Neural progenitor cell (in vitro differentiated cells): Measurements from ENCODE around the gene PTPRR. TPM values are rescaled to one million over a fixed set of nuclear protein-coding genes. Genes with fewer than 3 reads are reported as not detected.

ENCODE experiments used
- DNase-seq: peaks from one replicate; pipeline ENCODE4 v3.0.0-alpha.2; 2016; ENCODE audit warnings: low spot score
- H2AFZ ChIP-seq: fragments of 200-600 bp; sonication (generic); replicated peaks from 2 replicates; pipeline ENCODE4 v1.6.1; 2016; ENCODE audit warnings: antibody characterized with exemption
- H3F3A ChIP-seq: fragments of 200-600 bp; sonication (generic); 2 replicates; pipeline ENCODE4 v1.6.1; 2016; ENCODE audit warnings: antibody characterized with exemption, low read depth
- H3K27ac ChIP-seq: fragments of 200-600 bp; sonication (generic); 2 replicates; pipeline ENCODE4 v1.5.1; 2016; ENCODE audit warnings: mild to moderate bottlenecking
- H3K27me3 ChIP-seq: fragments of 200-600 bp; sonication (generic); 2 replicates; pipeline ENCODE4 v1.6.1; 2016; ENCODE audit warnings: mild to moderate bottlenecking, moderate library complexity
- H3K36me3 ChIP-seq: fragments of 200-600 bp; sonication (generic); 2 replicates; pipeline ENCODE4 v1.5.1; 2016
- H3K4me1 ChIP-seq: fragments of 200-600 bp; sonication (generic); 2 replicates; pipeline ENCODE4 v1.6.1; 2016; ENCODE audit warnings: mixed run types
- H3K4me2 ChIP-seq: fragments of 200-600 bp; sonication (generic); 2 replicates; pipeline ENCODE4 v1.6.1; 2016
- H3K4me3 ChIP-seq: fragments of 200-600 bp; sonication (generic); 2 replicates; pipeline ENCODE4 v1.5.1; 2016
- H3K79me2 ChIP-seq: fragments of 200-600 bp; sonication (generic); 2 replicates; pipeline ENCODE4 v1.6.1; 2016; ENCODE audit warnings: low read depth
- H3K9ac ChIP-seq: fragments of 200-600 bp; sonication (generic); 2 replicates; pipeline ENCODE4 v1.6.1; 2016
- H3K9me3 ChIP-seq: fragments of 200-600 bp; sonication (generic); 2 replicates; pipeline ENCODE4 v1.5.1; 2016; ENCODE audit warnings: low read depth
- H4K20me1 ChIP-seq: fragments of 200-600 bp; sonication (generic); 2 replicates; pipeline ENCODE4 v1.6.1; 2016; ENCODE audit warnings: low read depth
- H3K27ac Mint-ChIP-seq: 3 replicates; pipeline ENCODE4 v1.8.0; 2021; ENCODE audit warnings: mixed read lengths
- H3K27me3 Mint-ChIP-seq: 2 replicates; pipeline ENCODE4 v1.8.0; 2022; ENCODE audit warnings: low read depth, mild to moderate bottlenecking, inconsistent platforms, moderate library complexity, mixed read lengths; ENCODE audit not compliant: insufficient read depth
- H3K36me3 Mint-ChIP-seq: 3 replicates; pipeline ENCODE4 v1.8.0; 2021; ENCODE audit warnings: mixed read lengths
- H3K4me1 Mint-ChIP-seq: 3 replicates; pipeline ENCODE4 v1.8.0; 2021; ENCODE audit warnings: mixed read lengths
- H3K4me3 Mint-ChIP-seq: 3 replicates; pipeline ENCODE4 v1.8.0; 2021; ENCODE audit warnings: mild to moderate bottlenecking, moderate library complexity, mixed read lengths
- H3K9me3 Mint-ChIP-seq: 3 replicates; pipeline ENCODE4 v1.8.0; 2020; ENCODE audit warnings: mixed read lengths
- EZH2 ChIP-seq: fragments of 200-600 bp; sonication (generic); IDR thresholded peaks from 2 replicates; pipeline ENCODE4 v1.6.1; 2017; ENCODE audit warnings: antibody characterized with exemption, mild to moderate bottlenecking, moderate library complexity
- EZH2phosphoT487 ChIP-seq: fragments of 200-600 bp; sonication (generic); IDR thresholded peaks from 2 replicates; pipeline ENCODE4 v1.6.1; 2017; ENCODE audit warnings: antibody characterized with exemption
- total RNA-seq: library from RNA; depleted of rRNA; stranded (reverse); fragments of >200 nt; gene quantifications from 2 replicates; pipeline ENCODE4 v1.2.3, GENCODE V29; 2015; ENCODE audit warnings: low replicate concordance
- TF ChIP-seq, protein P1 (sequence below): fragments of 200-600 bp; sonication (generic); IDR thresholded peaks from 2 replicates; pipeline ENCODE4 v1.5.1; 2017; ENCODE audit warnings: antibody characterized with exemption, mild to moderate bottlenecking

PTPRR gene
- total RNA-seq, 1 donor from 2014 or later, result not detected

- no peaks in the 10 kb centered on the region for H3K9me3 Mint-ChIP-seq
- no peak for DNase-seq
- H3K36me3 Mint-ChIP-seq, result no peaks in the 10 kb centered on the region
- peaks cover 18% of the 10 kb centered on the region for H3K4me1 Mint-ChIP-seq
- Histone ChIP-seq H3K79me2 (no peaks in the 10 kb centered on the region), H3K4me3 (no peak overlapping the region), H3F3A (peaks cover 8% of the 10 kb centered on the region), H3K4me2 (no peak overlapping the region), H3K4me1 (peaks cover 11% of the 10 kb centered on the region), H3K27me3 (peaks cover 42% of the 10 kb centered on the region), H3K9ac (no peak overlapping the region), H3K27ac (no peak overlapping the region), H3K9me3 (no peaks in the 10 kb centered on the region), H2AFZ (no peak overlapping the region), H3K36me3 (no peaks in the 10 kb centered on the region), H4K20me1 (peaks cover 9% of the 10 kb centered on the region)
- H3K27me3 Mint-ChIP-seq, result peaks cover 7% of the 10 kb centered on the region
- TF ChIP-seq EZH2 (no peak), EZH2phosphoT487 (no peak)
- TF ChIP-seq, protein P1, sequence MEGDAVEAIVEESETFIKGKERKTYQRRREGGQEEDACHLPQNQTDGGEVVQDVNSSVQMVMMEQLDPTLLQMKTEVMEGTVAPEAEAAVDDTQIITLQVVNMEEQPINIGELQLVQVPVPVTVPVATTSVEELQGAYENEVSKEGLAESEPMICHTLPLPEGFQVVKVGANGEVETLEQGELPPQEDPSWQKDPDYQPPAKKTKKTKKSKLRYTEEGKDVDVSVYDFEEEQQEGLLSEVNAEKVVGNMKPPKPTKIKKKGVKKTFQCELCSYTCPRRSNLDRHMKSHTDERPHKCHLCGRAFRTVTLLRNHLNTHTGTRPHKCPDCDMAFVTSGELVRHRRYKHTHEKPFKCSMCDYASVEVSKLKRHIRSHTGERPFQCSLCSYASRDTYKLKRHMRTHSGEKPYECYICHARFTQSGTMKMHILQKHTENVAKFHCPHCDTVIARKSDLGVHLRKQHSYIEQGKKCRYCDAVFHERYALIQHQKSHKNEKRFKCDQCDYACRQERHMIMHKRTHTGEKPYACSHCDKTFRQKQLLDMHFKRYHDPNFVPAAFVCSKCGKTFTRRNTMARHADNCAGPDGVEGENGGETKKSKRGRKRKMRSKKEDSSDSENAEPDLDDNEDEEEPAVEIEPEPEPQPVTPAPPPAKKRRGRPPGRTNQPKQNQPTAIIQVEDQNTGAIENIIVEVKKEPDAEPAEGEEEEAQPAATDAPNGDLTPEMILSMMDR, result no peak
- H3K27ac Mint-ChIP-seq, result no peak overlapping the region
- no peak overlapping the region for H3K4me3 Mint-ChIP-seq
These were observed 2.2 kb downstream of the PTPRR start for GRCh38 chr12:70918321-70918720.

DNA sequence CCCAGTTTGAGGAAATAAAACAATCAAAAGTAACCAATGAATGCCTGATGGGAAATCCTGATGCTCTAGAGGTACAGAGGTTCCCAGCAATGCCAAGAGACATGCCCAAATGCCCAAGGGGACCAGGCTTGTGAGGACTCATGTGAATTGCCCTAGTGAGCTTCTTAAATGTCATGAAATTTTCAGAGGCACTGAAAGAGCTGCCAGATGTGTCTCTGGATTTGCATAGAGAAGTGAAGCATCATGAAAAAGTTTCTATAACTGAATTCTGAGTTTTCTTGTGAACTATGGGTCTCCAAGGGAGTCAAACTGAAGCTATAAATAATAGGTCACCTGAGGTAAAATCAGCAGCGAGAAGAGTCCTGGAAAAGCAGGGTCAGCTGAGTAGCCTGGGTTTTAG lies 9.9 kb downstream of the PTPRR start:
- no peak for DNase-seq
- Mint-ChIP-seq H3K4me1 (no peaks in the 10 kb centered on the region), H3K36me3 (no peaks in the 10 kb centered on the region), H3K4me3 (no peak overlapping the region), H3K27me3 (no peaks in the 10 kb centered on the region), H3K9me3 (no peaks in the 10 kb centered on the region), H3K27ac (no peak overlapping the region)
- Histone ChIP-seq H3K36me3 (no peaks in the 10 kb centered on the region), H3K9ac (no peak overlapping the region), H3K27ac (no peak overlapping the region), H3K9me3 (no peaks in the 10 kb centered on the region), H3F3A (no peaks in the 10 kb centered on the region), H3K79me2 (no peaks in the 10 kb centered on the region), H2AFZ (no peak overlapping the region), H4K20me1 (no peaks in the 10 kb centered on the region), H3K4me2 (no peak overlapping the region), H3K4me1 (no peaks in the 10 kb centered on the region), H3K4me3 (no peak overlapping the region), H3K27me3 (no peaks in the 10 kb centered on the region)
- TF ChIP-seq EZH2 (no peak), EZH2phosphoT487 (no peak)
- TF ChIP-seq, protein P1, result no peak

GRCh38 chr12:70908978-70909377 lies 11.6 kb downstream of the PTPRR start:
- Histone ChIP-seq H3K9ac (no peak overlapping the region), H3K36me3 (no peaks in the 10 kb centered on the region), H3K27ac (no peak overlapping the region), H3F3A (no peaks in the 10 kb centered on the region), H3K4me2 (no peak overlapping the region), H2AFZ (no peak overlapping the region), H3K79me2 (no peaks in the 10 kb centered on the region), H4K20me1 (no peaks in the 10 kb centered on the region), H3K4me3 (no peak overlapping the region), H3K4me1 (no peaks in the 10 kb centered on the region), H3K27me3 (no peaks in the 10 kb centered on the region), H3K9me3 (no peaks in the 10 kb centered on the region)
- TF ChIP-seq EZH2phosphoT487 (no peak), EZH2 (no peak)
- H3K9me3 Mint-ChIP-seq, result no peaks in the 10 kb centered on the region
- no peak for DNase-seq
- no peak overlapping the region for H3K4me3 Mint-ChIP-seq
- no peak overlapping the region for H3K27ac Mint-ChIP-seq
- no peaks in the 10 kb centered on the region for H3K4me1 Mint-ChIP-seq
- H3K36me3 Mint-ChIP-seq, result no peaks in the 10 kb centered on the region
- no peaks in the 10 kb centered on the region for H3K27me3 Mint-ChIP-seq

- H3K36me3 Mint-ChIP-seq, result no peaks in the 10 kb centered on the region
- H3K79me2 ChIP-seq, result no peaks in the 10 kb centered on the region
- no peak overlapping the region for H3K27ac ChIP-seq
- no peaks in the 10 kb centered on the region for H3K4me1 Mint-ChIP-seq
- no peaks in the 10 kb centered on the region for H3K27me3 Mint-ChIP-seq
- H3F3A ChIP-seq, result no peaks in the 10 kb centered on the region
- H3K4me3 ChIP-seq, result no peak overlapping the region
- no peaks in the 10 kb centered on the region for H3K27me3 ChIP-seq
- DNase-seq, result no peak
- H2AFZ ChIP-seq, result no peak overlapping the region
- no peaks in the 10 kb centered on the region for H3K4me1 ChIP-seq
- H3K27ac Mint-ChIP-seq, result no peak overlapping the region
- no peaks in the 10 kb centered on the region for H4K20me1 ChIP-seq
- H3K4me2 ChIP-seq, result no peak overlapping the region
- H3K9me3 ChIP-seq, result no peaks in the 10 kb centered on the region
- H3K9ac ChIP-seq, result no peak overlapping the region
- no peak overlapping the region for H3K4me3 Mint-ChIP-seq
- TF ChIP-seq EZH2, result no peak
- TF ChIP-seq EZH2phosphoT487, result no peak
- TF ChIP-seq, protein P1, result no peak
- no peaks in the 10 kb centered on the region for H3K9me3 Mint-ChIP-seq
- no peaks in the 10 kb centered on the region for H3K36me3 ChIP-seq
These were observed 13.1 kb downstream of the PTPRR start for GRCh38 chr12:70907412-70907811.
